ENCODE measurements around the gene VWA3B. TPM values are rescaled to one million over a fixed set of nuclear protein-coding genes. Genes with fewer than 3 reads are reported as not detected.
"Not testable (repeated sequence)": the region's sequence is repeated elsewhere in the genome, so short reads cannot be mapped to it uniquely, and the experiment has no call there.

VWA3B gene
- total RNA-seq, 1 experiment from 2014 or later, result not detected

GRCh38 chr2:98308532-98308931, 221.6 kb downstream of the VWA3B start:
- H3K27me3 ChIP-seq, result no peaks in the 10 kb centered on the region
- no peaks in the 10 kb centered on the region for H3K9me3 ChIP-seq (replicated peaks)
- H3K4me3 ChIP-seq, result no peak overlapping the region
- H3K27ac ChIP-seq, result no peak overlapping the region
- no peaks in the 10 kb centered on the region for H3K36me3 ChIP-seq
- no peak for DNase-seq
- no peaks in the 10 kb centered on the region for H3K4me1 ChIP-seq

- Histone ChIP-seq H3K9me3 (replicated peaks) (no peaks in the 10 kb centered on the region), H3K36me3 (no peaks in the 10 kb centered on the region), H3K4me3 (no peak overlapping the region), H3K27me3 (no peaks in the 10 kb centered on the region), H3K27ac (no peak overlapping the region), H3K4me1 (no peaks in the 10 kb centered on the region)
- DNase-seq, result no peak
Measured at GRCh38 chr2:98309580-98309979, 222.6 kb downstream of the VWA3B start.

GRCh38 chr2:98310010-98310409, 223.0 kb downstream of the VWA3B start:
- no peak overlapping the region for H3K4me3 ChIP-seq
- no peak overlapping the region for H3K27ac ChIP-seq
- H3K27me3 ChIP-seq, result no peaks in the 10 kb centered on the region

DNA sequence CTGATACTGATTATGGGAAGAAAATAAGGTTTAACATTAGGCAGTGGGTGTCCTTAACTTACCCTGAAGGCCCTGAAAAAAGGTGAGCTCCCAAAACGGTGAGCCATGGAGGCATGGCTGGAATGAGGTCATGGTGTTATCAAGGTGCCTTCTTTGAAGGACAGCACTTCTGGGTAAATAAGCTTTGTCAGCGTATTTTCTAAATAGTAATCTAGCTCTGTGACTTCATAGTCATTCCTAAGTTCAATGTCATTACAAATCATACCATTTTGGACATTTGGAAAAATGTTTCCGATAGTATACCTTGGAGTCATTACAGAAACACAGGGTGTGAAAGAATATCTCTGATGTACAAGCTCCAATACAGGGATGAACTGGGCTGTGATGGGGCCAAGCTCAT, 224.1 kb downstream of the VWA3B start:
- no peak for DNase-seq
- Histone ChIP-seq H3K27ac (no peak overlapping the region), H3K4me1 (no peaks in the 10 kb centered on the region), H3K36me3 (no peaks in the 10 kb centered on the region), H3K27me3 (no peaks in the 10 kb centered on the region), H3K9me3 (replicated peaks) (no peaks in the 10 kb centered on the region), H3K4me3 (no peak overlapping the region)

More at GRCh38 chr2:98310010-98310409, 223.0 kb downstream of the VWA3B start:
- no peak for DNase-seq
- H3K4me1 ChIP-seq, result no peaks in the 10 kb centered on the region
- H3K36me3 ChIP-seq, result no peaks in the 10 kb centered on the region
- no peaks in the 10 kb centered on the region for H3K9me3 ChIP-seq (replicated peaks)

- H3K27ac ChIP-seq, result no peak overlapping the region
- no peaks in the 10 kb centered on the region for H3K36me3 ChIP-seq
- no peak overlapping the region for H3K4me3 ChIP-seq
- DNase-seq, result no peak
- H3K4me1 ChIP-seq, result no peaks in the 10 kb centered on the region
- H3K9me3 ChIP-seq (replicated peaks), result no peaks in the 10 kb centered on the region
- H3K27me3 ChIP-seq, result no peaks in the 10 kb centered on the region
Measured at GRCh38 chr2:98311771-98312545, 225.0 kb downstream of the VWA3B start.

GRCh38 chr2:98313492-98314250, 226.7 kb downstream of the VWA3B start:
- no peak overlapping the region for H3K27ac ChIP-seq

GRCh38 chr2:98314251-98314650, 227.3 kb downstream of the VWA3B start:
- H3K27me3 ChIP-seq, result no peaks in the 10 kb centered on the region
- no peak for DNase-seq
- H3K9me3 ChIP-seq (replicated peaks), result no peaks in the 10 kb centered on the region; the same call in 1 of the 2 replicates
- no peak overlapping the region for H3K27ac ChIP-seq
- H3K36me3 ChIP-seq, result no peaks in the 10 kb centered on the region
- H3K4me1 ChIP-seq, result no peaks in the 10 kb centered on the region
- no peak overlapping the region for H3K4me3 ChIP-seq

More at GRCh38 chr2:98313492-98314250, 226.7 kb downstream of the VWA3B start:
- Histone ChIP-seq H3K4me1 (no peaks in the 10 kb centered on the region), H3K36me3 (no peaks in the 10 kb centered on the region), H3K4me3 (no peak overlapping the region), H3K9me3 (replicated peaks) (no peaks in the 10 kb centered on the region), H3K27me3 (no peaks in the 10 kb centered on the region)
- DNase-seq, result no peak

- no peaks in the 10 kb centered on the region for H3K36me3 ChIP-seq
- no peak for DNase-seq
- no peak overlapping the region for H3K4me3 ChIP-seq
- no peaks in the 10 kb centered on the region for H3K4me1 ChIP-seq
- no peaks in the 10 kb centered on the region for H3K27me3 ChIP-seq
- H3K27ac ChIP-seq, result no peak overlapping the region
- peaks cover 8% of the 10 kb centered on the region for H3K9me3 ChIP-seq (replicated peaks)
Measured at GRCh38 chr2:98315957-98316356, 229.0 kb downstream of the VWA3B start.

- Histone ChIP-seq H3K27me3 (no peaks in the 10 kb centered on the region), H3K27ac (no peak overlapping the region), H3K36me3 (no peaks in the 10 kb centered on the region), H3K4me3 (no peak overlapping the region), H3K9me3 (replicated peaks) (peaks cover 8% of the 10 kb centered on the region), H3K4me1 (no peaks in the 10 kb centered on the region)
- DNase-seq, result no peak
Measured at GRCh38 chr2:98317214-98317613, 230.2 kb downstream of the VWA3B start.

DNA sequence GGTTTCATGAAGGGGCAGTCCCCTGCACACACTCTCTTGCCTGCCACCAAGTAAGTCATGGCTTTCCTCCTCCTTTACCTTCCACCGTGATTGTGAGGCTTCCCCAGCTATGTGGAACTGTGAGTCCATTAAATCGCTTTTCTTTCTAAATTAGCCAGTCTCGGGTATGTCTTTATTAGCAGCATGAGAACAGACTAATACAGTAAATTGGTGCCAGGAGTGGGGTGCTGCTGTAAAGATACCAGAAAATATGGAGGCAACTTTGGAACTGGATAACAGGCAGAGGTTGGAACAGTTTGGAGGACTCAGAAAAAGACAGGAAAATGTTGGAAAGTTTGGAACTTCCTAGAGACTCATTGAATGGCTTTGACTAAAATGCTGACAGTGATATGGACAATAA, 233.2 kb downstream of the VWA3B start:
- H3K9me3 ChIP-seq (replicated peaks); H3K4me3 ChIP-seq; H3K27me3 ChIP-seq; H3K27ac ChIP-seq; DNase-seq; H3K36me3 ChIP-seq; H3K4me1 ChIP-seq: not testable (repeated sequence)

DNA sequence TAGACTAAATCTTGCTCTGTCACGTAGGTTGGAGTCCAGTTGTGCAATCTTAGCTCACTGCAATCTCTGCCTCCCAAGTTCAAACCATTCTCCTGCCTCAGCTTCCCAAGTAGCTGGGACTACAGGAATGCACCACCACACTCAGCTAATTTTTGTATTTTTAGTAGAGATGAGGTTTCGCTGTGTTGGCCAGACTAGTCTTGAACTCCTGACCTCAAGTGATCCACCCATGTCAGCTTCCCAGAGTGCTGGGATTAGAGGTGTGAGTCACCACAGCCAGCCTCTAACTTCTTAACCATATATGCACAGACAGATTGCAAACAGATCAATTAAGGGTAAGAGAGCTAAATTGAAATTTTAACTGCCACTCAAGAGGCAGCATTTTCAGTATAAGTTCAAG, 237.2 kb downstream of the VWA3B start:
- Histone ChIP-seq H3K9me3 (replicated peaks) (peaks cover 13% of the 10 kb centered on the region), H3K27ac (no peak overlapping the region), H3K4me3 (no peak overlapping the region), H3K4me1 (no peaks in the 10 kb centered on the region), H3K36me3 (no peaks in the 10 kb centered on the region), H3K27me3 (no peaks in the 10 kb centered on the region)
- peak in 1 of 2 experiments; percentile 18 for DNase-seq

- peaks cover 6% of the 10 kb centered on the region; the same call in 1 of the 2 replicates for H3K9me3 ChIP-seq (replicated peaks)
- H3K4me3 ChIP-seq, result no peak overlapping the region
- H3K27ac ChIP-seq, result peak overlapping the region; percentile 47
Measured at GRCh38 chr2:98327776-98328175, 240.8 kb downstream of the VWA3B start.

DNA sequence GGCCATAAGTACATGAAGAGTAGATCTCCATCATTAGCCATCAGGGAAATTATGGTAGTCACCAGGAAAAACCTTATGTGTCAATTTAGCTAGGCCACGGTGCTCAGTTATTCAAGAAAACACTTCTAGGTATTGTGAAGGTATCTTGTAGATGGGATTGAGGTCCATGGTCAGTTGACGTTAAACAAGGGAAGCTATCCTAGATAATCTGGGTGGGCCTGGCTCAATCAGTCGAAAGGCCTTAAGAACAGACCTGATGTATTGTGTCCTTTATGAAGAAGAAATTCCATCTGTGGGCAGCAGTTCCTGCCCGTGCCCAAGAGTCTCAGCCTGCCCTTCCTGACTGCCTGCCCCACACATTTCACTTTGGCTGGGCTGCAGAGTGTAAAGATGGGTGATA, 242.6 kb downstream of the VWA3B start:
- H3K36me3 ChIP-seq, result no peaks in the 10 kb centered on the region
- peaks cover 6% of the 10 kb centered on the region; the same call in 1 of the 2 replicates for H3K9me3 ChIP-seq (replicated peaks)
- no peak for DNase-seq
- no peak overlapping the region for H3K27ac ChIP-seq
- H3K27me3 ChIP-seq, result no peaks in the 10 kb centered on the region
- H3K4me1 ChIP-seq, result no peaks in the 10 kb centered on the region
- no peak overlapping the region for H3K4me3 ChIP-seq

More at GRCh38 chr2:98327776-98328175, 240.8 kb downstream of the VWA3B start:
- no peaks in the 10 kb centered on the region for H3K27me3 ChIP-seq
- H3K4me1 ChIP-seq, result no peaks in the 10 kb centered on the region
- no peaks in the 10 kb centered on the region for H3K36me3 ChIP-seq
- DNase-seq, result peak; percentile 67 to 78

DNA sequence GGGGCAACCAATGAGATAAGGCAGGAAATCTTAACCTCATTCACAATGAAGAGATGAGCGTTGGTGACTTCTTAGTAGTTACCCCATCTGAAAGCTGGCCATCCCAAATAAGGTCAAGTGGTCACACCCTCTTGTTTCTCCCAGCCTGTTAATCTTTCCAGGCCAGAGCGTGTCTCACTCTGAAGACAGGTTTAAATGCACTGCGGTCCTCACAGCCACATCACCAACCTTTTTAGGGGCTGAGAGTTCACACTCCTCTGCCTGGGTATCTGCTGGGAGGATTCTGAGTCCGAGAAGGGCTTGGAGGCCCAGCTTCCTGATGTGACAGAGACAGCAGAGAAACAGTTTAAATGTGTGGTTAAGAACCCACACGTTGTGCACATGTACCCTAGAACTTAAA, 246.0 kb downstream of the VWA3B start:
- no peak overlapping the region for H3K27ac ChIP-seq
- peaks cover 6% of the 10 kb centered on the region; the same call in 1 of the 2 replicates for H3K9me3 ChIP-seq (replicated peaks)
- H3K27me3 ChIP-seq, result no peaks in the 10 kb centered on the region
- no peak for DNase-seq
- H3K4me1 ChIP-seq, result no peaks in the 10 kb centered on the region
- no peaks in the 10 kb centered on the region for H3K36me3 ChIP-seq
- H3K4me3 ChIP-seq, result no peak overlapping the region

- Histone ChIP-seq H3K4me3 (no peak overlapping the region), H3K4me1 (no peaks in the 10 kb centered on the region), H3K27me3 (no peaks in the 10 kb centered on the region), H3K36me3 (no peaks in the 10 kb centered on the region), H3K9me3 (replicated peaks) (peaks cover 2% of the 10 kb centered on the region; the same call in 1 of the 2 replicates), H3K27ac (no peak overlapping the region)
- no peak for DNase-seq
Measured at GRCh38 chr2:98333922-98334321, 247.0 kb downstream of the VWA3B start.

All from SJCRH30 (cell line).